Panc1 (cell line): ENCODE measurements around the gene TMPRSS13. TPM values are rescaled to one million over a fixed set of nuclear protein-coding genes. Genes with fewer than 3 reads are reported as not detected.

Source experiments
- ATAC-seq: fragments of 200-7000 bp; cut with Tn5 transposase; 2 replicates; pipeline ENCODE4 v1.9.1; 2020; ENCODE audit warnings: mild to moderate bottlenecking, moderate library complexity
- BruUV-seq: library from RNA; stranded (reverse); fragments of 400-500 nt; replicated peaks from 2 replicates; lab custom pipeline; 2021; lab: Mats Ljungman, UMichigan
- CTCF ChIA-PET: fragments of 300-600 bp; sonication (Branson Sonifier 250); formaldehyde crosslinking; loops from one replicate; lab custom pipeline; 2022; ENCODE audit warnings: antibody characterized with exemption; lab: Charles Lee
- POLR2A ChIA-PET: fragments of 300-600 bp; sonication (Branson Sonifier 250); formaldehyde crosslinking; loops from one replicate; lab custom pipeline; 2022; ENCODE audit warnings: antibody characterized with exemption; lab: Charles Lee
- DNase-seq: peaks from one replicate; pipeline ENCODE4 v3.0.0-alpha.2; 2010; ENCODE audit warnings: low read depth, low spot score
- H3K27ac ChIP-seq: 2 replicates; pipeline ENCODE4 v1.5.1; 2011; ENCODE audit warnings: mild to moderate bottlenecking, low read length, inconsistent platforms
- H3K27me3 ChIP-seq: fragments of 200-500 bp; sonication (Bioruptor generic); 2 replicates; pipeline ENCODE4 v1.6.0; 2014; ENCODE audit warnings: low read length, inconsistent platforms; ENCODE audit not compliant: control insufficient read depth, insufficient read depth
- H3K36me3 ChIP-seq: fragments of 200-500 bp; sonication (Bioruptor generic); 2 replicates; pipeline ENCODE4 v1.5.1; 2014; ENCODE audit warnings: inconsistent platforms, mild to moderate bottlenecking, low read length, moderate library complexity; ENCODE audit not compliant: control insufficient read depth, insufficient read depth
- H3K4me1 ChIP-seq: 2 replicates; pipeline ENCODE4 v1.5.1; 2011; ENCODE audit warnings: inconsistent platforms, mild to moderate bottlenecking, low read length, moderate library complexity; ENCODE audit not compliant: control insufficient read depth, insufficient read depth
- H3K4me3 ChIP-seq, 2 experiments: 2 replicates each; pipeline ENCODE4 v1.5.1; 2011 to 2012; ENCODE audit warnings: low read depth in 2 of 2, low read length in 2 of 2, mild to moderate bottlenecking in 2 of 2, inconsistent platforms in 1 of 2, moderate library complexity in 1 of 2
- H3K9me3 ChIP-seq: fragments of 200-500 bp; sonication (Bioruptor generic); 2 replicates; pipeline ENCODE4 v1.5.1; 2014; ENCODE audit warnings: low read depth, mild to moderate bottlenecking, inconsistent platforms, low read length, moderate library complexity; ENCODE audit not compliant: control insufficient read depth, insufficient read depth
- POLR2AphosphoS5 ChIP-seq: IDR thresholded peaks from 2 replicates; pipeline ENCODE4 v1.6.1; 2012; ENCODE audit warnings: mild to moderate bottlenecking, low read depth, low read length, moderate library complexity
- SIN3A ChIP-seq: IDR thresholded peaks from 2 replicates; pipeline ENCODE4 v1.6.1; 2012; ENCODE audit warnings: low read depth, mild to moderate bottlenecking, low read length, moderate library complexity, borderline replicate concordance; ENCODE audit not compliant: insufficient read depth
- TCF7L2 ChIP-seq: IDR thresholded peaks from 2 replicates; pipeline ENCODE4 v1.6.1; 2011; ENCODE audit warnings: mild to moderate bottlenecking, low read depth, low read length, inconsistent platforms
- in situ Hi-C: cut with HindIII; loops from 2 replicates; pipeline ENCODE4 v1.10.0; 2016; ENCODE audit warnings: low sequenced_read_pairs, low pct_unique_long_range_greater_than_20kb
- intact Hi-C: fragments of 100-400 bp; cut with micrococcal nuclease; formaldehyde crosslinking; loops from one replicate; pipeline ENCODE4 v1.10.0; 2022; ENCODE audit not compliant: unreplicated experiment
- total RNA-seq: library from RNA; stranded (reverse); gene quantifications from one replicate; pipeline ENCODE4 v1.2.1, GENCODE V29; 2021; ENCODE audit not compliant: unreplicated experiment
- TF ChIP-seq, protein P1 (sequence below): fragments of 450-650 bp; IDR thresholded peaks from 2 replicates; pipeline ENCODE4 v1.5.1; 2017; ENCODE audit warnings: mild to moderate bottlenecking
- TF ChIP-seq, protein P2 (sequence below), 2 experiments: IDR thresholded peaks; 2 replicates each; pipeline ENCODE4 v1.6.1; 2011 to 2012; ENCODE audit warnings: low read depth in 2 of 2, control low read depth in 1 of 2, low read length in 1 of 2, mild to moderate bottlenecking in 1 of 2, moderate library complexity in 1 of 2; ENCODE audit not compliant: insufficient read depth in 1 of 2

Gene TMPRSS13
- total RNA-seq, 1 experiment from 2014 or later = not detected

DNA sequence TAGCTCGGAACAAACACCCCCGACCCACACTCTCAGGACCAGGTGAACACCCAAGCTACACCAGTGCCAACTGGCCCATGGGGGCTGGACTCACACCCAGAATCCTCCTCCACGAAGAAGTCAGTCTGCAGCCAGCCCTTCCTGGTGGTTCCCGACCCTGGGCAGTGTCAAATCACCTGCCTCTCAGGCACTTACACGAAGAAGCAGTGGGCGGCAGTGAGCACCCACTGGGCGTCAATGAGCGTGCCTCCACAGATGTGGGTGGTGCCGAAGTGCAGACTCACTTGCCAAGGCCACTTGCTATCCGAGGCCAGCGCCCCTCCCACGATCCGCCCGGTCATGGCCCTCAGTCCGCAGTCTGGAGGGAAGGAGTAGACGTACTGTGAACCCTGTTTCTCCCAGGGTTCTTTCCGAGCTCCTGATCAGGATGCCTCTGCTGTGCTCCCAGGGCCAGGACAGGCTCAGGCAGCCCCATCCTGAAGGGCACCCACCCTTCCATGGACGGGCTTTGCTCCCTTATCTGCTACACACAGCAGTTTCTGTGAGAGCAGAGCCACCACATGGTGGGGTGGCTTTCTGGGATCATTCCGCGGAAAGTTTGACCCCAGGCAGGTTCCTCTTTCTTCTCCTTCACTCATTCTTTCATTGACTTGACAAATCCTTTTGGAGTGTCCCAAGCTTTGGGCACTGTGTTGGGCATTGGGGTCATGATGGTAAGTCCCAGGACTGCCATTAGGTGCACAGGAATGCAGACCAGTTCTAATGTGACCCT lies 19.4 kb downstream of the TMPRSS13 start:
- no peak for TF ChIP-seq TCF7L2
- TF ChIP-seq, protein P1, sequence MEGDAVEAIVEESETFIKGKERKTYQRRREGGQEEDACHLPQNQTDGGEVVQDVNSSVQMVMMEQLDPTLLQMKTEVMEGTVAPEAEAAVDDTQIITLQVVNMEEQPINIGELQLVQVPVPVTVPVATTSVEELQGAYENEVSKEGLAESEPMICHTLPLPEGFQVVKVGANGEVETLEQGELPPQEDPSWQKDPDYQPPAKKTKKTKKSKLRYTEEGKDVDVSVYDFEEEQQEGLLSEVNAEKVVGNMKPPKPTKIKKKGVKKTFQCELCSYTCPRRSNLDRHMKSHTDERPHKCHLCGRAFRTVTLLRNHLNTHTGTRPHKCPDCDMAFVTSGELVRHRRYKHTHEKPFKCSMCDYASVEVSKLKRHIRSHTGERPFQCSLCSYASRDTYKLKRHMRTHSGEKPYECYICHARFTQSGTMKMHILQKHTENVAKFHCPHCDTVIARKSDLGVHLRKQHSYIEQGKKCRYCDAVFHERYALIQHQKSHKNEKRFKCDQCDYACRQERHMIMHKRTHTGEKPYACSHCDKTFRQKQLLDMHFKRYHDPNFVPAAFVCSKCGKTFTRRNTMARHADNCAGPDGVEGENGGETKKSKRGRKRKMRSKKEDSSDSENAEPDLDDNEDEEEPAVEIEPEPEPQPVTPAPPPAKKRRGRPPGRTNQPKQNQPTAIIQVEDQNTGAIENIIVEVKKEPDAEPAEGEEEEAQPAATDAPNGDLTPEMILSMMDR = no peak
- TF ChIP-seq, protein P2, sequence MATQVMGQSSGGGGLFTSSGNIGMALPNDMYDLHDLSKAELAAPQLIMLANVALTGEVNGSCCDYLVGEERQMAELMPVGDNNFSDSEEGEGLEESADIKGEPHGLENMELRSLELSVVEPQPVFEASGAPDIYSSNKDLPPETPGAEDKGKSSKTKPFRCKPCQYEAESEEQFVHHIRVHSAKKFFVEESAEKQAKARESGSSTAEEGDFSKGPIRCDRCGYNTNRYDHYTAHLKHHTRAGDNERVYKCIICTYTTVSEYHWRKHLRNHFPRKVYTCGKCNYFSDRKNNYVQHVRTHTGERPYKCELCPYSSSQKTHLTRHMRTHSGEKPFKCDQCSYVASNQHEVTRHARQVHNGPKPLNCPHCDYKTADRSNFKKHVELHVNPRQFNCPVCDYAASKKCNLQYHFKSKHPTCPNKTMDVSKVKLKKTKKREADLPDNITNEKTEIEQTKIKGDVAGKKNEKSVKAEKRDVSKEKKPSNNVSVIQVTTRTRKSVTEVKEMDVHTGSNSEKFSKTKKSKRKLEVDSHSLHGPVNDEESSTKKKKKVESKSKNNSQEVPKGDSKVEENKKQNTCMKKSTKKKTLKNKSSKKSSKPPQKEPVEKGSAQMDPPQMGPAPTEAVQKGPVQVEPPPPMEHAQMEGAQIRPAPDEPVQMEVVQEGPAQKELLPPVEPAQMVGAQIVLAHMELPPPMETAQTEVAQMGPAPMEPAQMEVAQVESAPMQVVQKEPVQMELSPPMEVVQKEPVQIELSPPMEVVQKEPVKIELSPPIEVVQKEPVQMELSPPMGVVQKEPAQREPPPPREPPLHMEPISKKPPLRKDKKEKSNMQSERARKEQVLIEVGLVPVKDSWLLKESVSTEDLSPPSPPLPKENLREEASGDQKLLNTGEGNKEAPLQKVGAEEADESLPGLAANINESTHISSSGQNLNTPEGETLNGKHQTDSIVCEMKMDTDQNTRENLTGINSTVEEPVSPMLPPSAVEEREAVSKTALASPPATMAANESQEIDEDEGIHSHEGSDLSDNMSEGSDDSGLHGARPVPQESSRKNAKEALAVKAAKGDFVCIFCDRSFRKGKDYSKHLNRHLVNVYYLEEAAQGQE (IDR thresholded peaks at IDR 0.05; ENCODE audit: insufficient read depth in 1 of 2, low read depth in 2 of 2, low read length in 1 of 2) = no peak
- TF ChIP-seq POLR2AphosphoS5 = no peak
- TF ChIP-seq SIN3A = no peak
- CTCF ChIA-PET = interaction anchor here (0.5 to 1.0 kb wide), 2 partner anchors 102 to 840 kb away, joined by 4 read pairs; no protein-coding TSS in a partner anchor
- no peaks in the 10 kb centered on the region for H3K9me3 ChIP-seq
- no peaks in the 10 kb centered on the region for H3K36me3 ChIP-seq
- peaks cover 15% of the 10 kb centered on the region for H3K27me3 ChIP-seq
- H3K4me3 ChIP-seq = no peak overlapping the region
- DNase-seq = no peak
- POLR2A ChIA-PET = interaction anchor here (1.0 kb wide), 1 partner anchor 97 kb away, joined by 4 read pairs; no protein-coding TSS in a partner anchor
- no TSS peak for BruUV-seq
- H3K4me1 ChIP-seq = no peaks in the 10 kb centered on the region
- H3K27ac ChIP-seq = no peak overlapping the region
- intact Hi-C loops = no loop called here
- in situ Hi-C loops = no loop called here
- no peak for ATAC-seq

DNA sequence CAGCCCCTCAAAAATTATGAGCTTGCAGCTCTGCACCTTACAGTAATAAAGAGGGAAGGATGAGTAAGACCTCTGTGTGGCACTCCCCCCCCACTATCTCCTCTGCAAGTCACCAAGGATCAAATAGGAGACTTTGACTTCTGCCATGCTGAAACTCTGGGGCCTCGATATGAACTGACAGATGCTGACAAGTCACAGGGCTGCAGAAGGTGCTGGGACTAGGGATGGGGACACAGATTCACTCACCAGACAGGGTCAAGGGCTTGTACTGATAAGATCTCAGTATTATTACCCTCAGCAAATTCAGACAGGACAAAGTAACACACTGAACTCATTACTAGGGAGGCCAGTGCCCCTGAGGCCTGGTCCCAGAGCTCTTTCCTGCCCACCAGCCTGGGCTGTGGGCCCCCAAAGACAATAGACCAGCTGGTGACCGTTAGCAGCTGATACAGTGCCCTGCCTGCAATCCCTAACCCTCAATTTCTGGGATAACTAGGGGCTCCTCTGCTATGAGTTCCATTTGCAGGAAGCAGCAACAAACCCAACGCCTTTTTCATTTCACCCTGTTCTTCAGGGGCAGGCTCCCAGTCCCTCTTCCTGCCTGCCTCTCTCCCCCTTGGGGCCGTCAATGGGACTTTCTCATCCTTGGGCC lies 20.1 kb downstream of the TMPRSS13 start:
- BruUV-seq = no TSS peak
- no peaks in the 10 kb centered on the region for H3K4me1 ChIP-seq
- no peak overlapping the region for H3K4me3 ChIP-seq
- TF ChIP-seq, protein P2 (IDR thresholded peaks at IDR 0.05; ENCODE audit: insufficient read depth in 1 of 2, low read depth in 2 of 2, low read length in 1 of 2) = no peak
- TF ChIP-seq, protein P1 = no peak
- TF ChIP-seq SIN3A (no peak), TCF7L2 (no peak), POLR2AphosphoS5 (no peak)
- peaks cover 14% of the 10 kb centered on the region for H3K27me3 ChIP-seq
- H3K9me3 ChIP-seq = no peaks in the 10 kb centered on the region
- in situ Hi-C loops = no loop called here
- ChIA-PET POLR2A (interaction anchor here (1.0 kb wide), 1 partner anchor 98 kb away, joined by 4 read pairs; no protein-coding TSS in a partner anchor), CTCF (interaction anchor here (0.5 to 0.6 kb wide), 2 partner anchors 781 to 839 kb away, joined by 3 to 4 read pairs; no protein-coding TSS in a partner anchor)
- intact Hi-C loops = no loop called here
- ATAC-seq (no peak), DNase-seq (no peak)
- no peaks in the 10 kb centered on the region for H3K36me3 ChIP-seq
- no peak overlapping the region for H3K27ac ChIP-seq
